ENCODE measurements around the gene E2F4.

The E2F4 gene

GRCh38 chr16:67190448-67191399 is 1.2 kb upstream of the E2F4 start:
- DNase-seq (ENCODE audit: low read depth, low spot score): no peak

- DNase-seq (ENCODE audit: low read depth, low spot score): no peak
Observed at GRCh38 chr16:67191411-67191994, 452 bp upstream of the E2F4 start.

DNA sequence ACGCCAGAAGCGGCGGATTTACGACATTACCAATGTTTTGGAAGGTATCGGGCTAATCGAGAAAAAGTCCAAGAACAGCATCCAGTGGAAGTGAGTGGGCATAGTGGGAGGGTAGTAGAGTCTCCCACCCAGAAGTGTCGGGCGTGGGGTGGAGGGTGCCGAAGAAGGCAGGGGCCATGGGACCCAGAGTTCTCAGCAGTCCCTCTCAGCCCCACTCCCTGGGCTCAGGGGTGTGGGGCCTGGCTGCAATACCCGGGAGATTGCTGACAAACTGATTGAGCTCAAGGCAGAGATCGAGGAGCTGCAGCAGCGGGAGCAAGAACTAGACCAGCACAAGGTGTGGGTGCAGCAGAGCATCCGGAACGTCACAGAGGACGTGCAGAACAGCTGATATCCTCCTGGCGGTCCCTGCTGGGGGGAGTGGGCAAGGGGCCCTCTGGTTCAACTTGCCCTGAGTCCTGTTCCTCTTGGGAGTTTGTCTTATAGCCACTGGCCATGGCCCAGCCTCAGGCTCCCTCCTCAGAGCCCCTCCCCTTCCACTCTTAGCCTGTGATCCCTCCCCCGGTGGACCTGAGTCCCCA is 916 bp downstream of the E2F4 start:
- no peak for DNase-seq (ENCODE audit: low read depth, low spot score)

DNA sequence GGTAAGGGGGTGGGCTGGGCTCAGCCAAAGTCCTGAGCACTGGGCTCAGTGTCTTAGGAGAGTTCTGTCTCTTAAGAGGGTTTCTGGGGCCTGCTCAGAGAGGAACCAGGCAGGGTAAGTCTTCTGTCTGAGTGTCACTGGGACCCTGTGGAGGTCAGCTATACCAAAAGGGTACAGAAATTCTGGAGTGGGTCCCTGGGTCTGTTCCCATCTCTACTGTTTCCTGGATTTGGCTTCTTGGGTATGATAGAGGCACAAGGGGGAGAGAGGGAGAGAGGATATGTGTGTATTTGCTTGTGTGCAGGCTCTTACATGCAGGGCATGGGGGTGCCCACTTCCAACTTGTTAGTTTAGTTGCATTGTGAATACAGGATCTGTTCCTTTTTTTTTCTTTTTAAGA is 1.6 kb downstream of the E2F4 start:
- no peak for DNase-seq (ENCODE audit: low read depth, low spot score)

GRCh38 chr16:67194260-67194659 is 2.3 kb downstream of the E2F4 start:
- no peak for DNase-seq (ENCODE audit: low read depth, low spot score)

DNA sequence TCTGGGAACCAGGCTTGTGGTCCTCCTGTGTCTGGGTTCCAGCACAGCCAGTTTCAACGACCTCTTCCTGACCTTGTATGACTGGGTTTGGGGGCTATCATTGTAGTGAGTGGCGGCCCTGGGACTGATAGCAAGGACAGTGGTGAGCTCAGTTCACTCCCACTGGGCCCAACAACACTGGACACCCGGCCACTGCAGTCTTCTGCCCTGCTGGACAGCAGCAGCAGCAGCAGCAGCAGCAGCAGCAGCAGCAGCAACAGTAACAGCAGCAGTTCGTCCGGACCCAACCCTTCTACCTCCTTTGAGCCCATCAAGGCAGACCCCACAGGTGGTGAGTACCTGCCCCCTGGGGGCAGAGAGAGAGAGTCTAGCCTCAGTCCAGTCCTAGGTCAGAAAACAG is 3.7 kb downstream of the E2F4 start:
- DNase-seq (ENCODE audit: low read depth, low spot score): no peak

- no peak for DNase-seq (ENCODE audit: low read depth, low spot score)
Observed at GRCh38 chr16:67196881-67197280, 4.9 kb downstream of the E2F4 start.

DNA sequence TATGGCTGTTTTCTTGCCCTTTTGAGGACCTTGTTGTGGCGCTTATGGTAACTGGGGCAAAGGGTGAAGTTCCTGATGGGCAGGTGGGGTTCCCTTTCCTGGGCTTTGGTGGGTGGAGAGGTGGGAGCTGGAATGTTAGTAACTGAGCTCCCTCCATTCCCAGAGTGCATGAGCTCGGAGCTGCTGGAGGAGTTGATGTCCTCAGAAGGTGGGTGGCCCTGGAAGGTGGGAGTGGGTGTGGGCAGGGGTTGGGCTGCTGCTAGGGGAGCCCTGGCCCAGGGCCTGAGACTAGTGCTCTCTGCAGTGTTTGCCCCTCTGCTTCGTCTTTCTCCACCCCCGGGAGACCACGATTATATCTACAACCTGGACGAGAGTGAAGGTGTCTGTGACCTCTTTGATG is 5.7 kb downstream of the E2F4 start:
- DNase-seq (ENCODE audit: low read depth, low spot score): no peak

GRCh38 chr16:67198238-67198734 is 6.3 kb downstream of the E2F4 start:
- no peak for DNase-seq (ENCODE audit: low read depth, low spot score)

DNA sequence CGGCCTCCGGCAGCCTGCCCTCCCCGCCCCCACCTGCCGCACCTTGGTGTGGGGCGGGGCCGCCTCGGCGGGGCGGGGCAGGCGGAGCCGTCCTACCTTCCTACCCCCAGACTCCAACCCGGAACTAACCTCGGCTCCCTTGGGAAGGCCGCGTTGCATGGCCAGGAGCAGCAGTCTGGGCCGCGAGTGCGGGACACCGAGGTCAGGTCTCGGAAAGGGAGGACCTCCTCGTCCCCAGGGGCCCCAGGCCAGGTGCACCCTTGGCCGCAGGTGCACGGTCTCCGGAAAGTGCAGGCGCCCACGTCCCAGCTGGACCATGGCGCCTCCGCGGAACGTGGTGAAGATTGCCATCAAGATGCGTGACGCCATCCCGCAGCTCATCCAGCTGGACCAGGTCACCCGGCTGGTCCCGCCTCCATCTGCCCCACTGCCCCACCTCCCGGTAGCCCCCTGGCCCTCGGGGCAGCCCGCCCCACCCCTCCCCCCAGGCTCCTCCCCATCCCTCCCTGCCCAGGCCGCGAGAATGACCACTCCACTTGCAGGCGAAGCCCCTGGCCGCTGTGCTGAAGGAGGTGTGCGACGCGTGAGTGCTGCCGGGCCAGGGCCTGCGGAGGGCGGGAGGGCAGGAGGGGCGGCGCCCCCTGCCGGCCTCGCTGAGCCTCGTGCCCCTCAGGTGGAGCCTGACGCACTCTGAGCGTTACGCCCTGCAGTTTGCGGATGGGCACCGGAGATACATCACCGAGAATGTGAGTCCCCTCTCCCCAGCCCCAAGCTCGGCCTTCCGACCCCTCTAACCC is 7.3 kb downstream of the E2F4 start, which contains the start of gene ELMO3:
Gene ELMO3 (plus strand): TSS at position 121 of the 797 bp plus-strand sequence. CDS start 196 bp downstream, at position 317.
- no peak for DNase-seq (ENCODE audit: low read depth, low spot score)

DNA sequence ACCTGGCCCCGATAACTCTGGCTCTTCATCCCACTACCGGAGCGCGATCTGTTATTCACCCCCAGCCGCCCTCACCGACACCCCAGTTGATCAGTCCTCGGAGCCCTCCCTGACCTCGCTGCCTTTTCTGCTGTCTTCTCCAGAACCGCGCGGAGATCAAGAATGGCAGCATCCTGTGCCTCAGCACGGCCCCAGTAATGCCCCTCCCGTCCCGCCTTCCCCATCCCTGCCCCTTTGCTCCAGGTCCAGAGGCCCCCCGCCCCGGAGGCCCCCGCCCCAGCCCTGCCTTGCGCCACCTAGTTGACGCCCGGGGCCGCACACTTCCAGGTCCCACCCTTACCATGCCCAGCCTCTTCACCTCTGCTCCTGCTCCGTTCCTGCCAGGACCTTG is 7.8 kb downstream of the E2F4 start:
- no peak for DNase-seq (ENCODE audit: low read depth, low spot score)

DNA sequence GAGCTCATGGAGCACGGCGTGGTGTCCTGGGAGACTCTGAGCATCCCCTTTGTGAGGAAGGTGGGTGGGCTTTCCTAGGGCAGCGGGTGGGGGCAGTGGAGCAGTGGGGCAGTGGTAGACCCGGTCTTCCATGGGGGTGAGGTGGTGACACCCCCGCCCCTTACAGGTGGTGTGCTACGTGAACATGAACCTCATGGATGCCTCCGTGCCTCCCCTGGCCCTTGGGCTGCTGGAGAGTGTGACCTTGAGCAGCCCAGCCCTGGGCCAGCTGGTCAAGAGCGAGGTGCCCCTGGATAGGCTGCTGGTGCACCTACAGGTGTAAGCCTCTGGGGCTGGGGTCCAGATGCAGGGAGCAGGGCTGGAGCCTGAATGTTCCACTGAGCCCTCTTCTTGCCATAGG is 8.5 kb downstream of the E2F4 start:
- no peak for DNase-seq (ENCODE audit: low read depth, low spot score)

- DNase-seq (ENCODE audit: low read depth, low spot score): no peak
Observed at GRCh38 chr16:67201411-67202345, 9.7 kb downstream of the E2F4 start.

GRCh38 chr16:67202426-67202825 is 10.5 kb downstream of the E2F4 start:
- DNase-seq (ENCODE audit: low read depth, low spot score): no peak

GRCh38 chr16:67202956-67203493 is 11.1 kb downstream of the E2F4 start:
- no peak for DNase-seq (ENCODE audit: low read depth, low spot score)

GRCh38 chr16:67204076-67204475 is 12.1 kb downstream of the E2F4 start:
- DNase-seq (ENCODE audit: low read depth, low spot score): no peak

GRCh38 chr16:67206129-67206837 is 14.3 kb downstream of the E2F4 start:
- DNase-seq (ENCODE audit: low read depth, low spot score): no peak

GRCh38 chr16:67206838-67207248 is 14.9 kb downstream of the E2F4 start:
- DNase-seq (ENCODE audit: low read depth, low spot score): no peak

DNA sequence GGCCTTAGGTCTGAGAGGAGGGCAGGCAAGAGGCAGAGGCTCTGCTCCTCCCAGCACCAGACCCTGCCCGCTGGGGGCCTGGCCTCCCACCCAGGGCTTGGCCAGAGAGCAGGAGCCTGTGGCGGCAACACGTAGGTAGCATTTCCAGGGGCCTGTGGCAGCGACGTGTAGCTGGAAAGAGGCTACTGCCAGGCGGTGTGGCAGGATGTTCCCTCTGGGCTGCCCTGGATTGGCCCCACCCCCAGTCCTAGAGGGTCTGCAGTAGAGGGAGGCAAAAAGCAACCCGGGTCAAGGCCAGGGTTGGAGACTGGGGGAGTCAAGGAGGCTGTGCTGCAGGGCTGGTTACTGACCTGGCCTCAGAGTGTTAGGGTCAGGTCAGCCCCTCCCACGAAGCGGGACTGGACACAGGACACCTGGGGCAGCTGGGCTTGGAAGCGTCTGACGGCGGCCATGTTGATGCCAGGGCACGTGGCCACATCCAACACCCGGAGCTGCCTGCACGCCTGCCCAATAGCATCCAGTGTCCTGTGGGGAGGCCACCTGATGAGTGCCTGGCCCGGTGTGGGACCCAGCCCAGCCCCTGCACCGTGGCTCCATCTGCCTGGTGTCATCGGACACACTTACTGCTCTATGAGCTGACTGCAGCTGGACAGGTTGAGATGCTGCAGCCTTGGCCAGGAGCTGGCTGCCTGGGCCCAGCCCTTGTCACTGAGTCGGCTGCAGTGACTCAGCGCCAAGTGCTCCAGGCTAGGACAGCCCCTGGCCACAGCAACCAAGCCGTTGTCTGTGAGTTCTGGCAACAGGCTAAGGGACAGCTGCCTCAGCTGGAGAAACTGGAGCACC is 15.5 kb downstream of the E2F4 start:
- no peak for DNase-seq (ENCODE audit: low read depth, low spot score)

Measured in smooth muscle cell of the brain vasculature (primary cell).